ENCODE data around the gene THTPA.

DNA sequence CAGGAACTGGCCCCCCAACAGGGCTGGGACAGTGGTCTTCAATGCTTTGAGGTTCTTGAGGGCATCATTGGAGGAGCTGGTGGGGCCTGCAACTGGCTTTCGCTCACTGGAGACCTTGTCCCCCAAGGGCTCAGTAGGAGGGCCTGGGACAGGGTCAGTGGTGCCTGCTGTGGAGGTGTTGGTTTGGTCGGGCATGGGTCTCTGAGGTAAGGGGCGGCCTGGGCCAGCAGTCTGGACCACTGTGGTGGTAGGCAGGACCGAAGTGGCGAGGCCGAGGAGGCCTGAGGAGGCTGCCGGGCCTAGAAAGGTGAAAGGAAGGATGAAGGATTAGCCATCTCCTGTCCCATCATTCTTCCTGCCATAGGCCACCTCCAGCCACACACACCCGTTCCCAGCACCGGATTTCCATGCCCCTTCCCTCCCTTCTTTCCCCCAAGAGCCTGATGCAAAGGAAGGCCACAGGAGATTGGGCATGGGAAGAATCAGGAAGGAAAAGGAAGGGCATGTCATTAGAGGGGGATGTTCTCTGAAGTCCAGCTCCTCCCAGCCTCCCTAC lies 33.4 kb upstream of the THTPA start:
- TF ChIP-seq CTCF (IDR thresholded peaks at IDR 0.05 in 8 of 11, conservative IDR thresholded peaks at IDR 0.05 in 3 of 11), result no peak
- TF ChIP-seq POLR2A (IDR thresholded peaks at IDR 0.05), result no peak

Data from spleen (tissue), 7 donors.